Measurements from ENCODE around the gene CXXC4.

CXXC4 gene

GRCh38 chr4:104494822-104495559 is at the start of gene CXXC4:
TSS of gene CXXC4 (minus strand) at chr4:104494894. CDS start at chr4:104491802, 3,092 bp downstream.
- peak; percentile 66 for DNase-seq (ENCODE audit: low spot score)

GRCh38 chr4:104533156-104533555 is 38.5 kb upstream of the CXXC4 start:
- DNase-seq (ENCODE audit: low spot score), result no peak

DNA sequence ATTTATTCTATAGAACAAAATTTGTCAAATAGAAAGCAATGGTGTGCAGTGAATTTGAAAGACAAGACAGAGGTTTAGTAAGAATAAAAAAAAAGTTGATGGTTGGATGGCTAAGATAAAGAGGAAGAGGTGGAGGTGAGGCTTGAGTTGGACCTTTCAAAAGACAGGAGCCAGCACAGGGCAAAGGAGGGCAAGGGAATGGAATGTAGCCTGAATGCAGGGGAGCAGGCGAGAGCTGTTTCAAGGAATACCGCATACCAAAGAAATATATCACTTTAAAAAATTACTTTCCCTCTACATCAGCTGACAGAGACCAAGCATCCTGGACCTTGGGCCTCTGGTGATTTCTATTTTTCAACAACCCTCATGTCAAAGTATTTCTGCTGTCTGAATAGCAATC is 38.0 kb upstream of the CXXC4 start:
- no peak for DNase-seq (ENCODE audit: low spot score)

- DNase-seq (ENCODE audit: low spot score), result no peak
These were observed 36.7 kb upstream of the CXXC4 start for GRCh38 chr4:104531390-104531789.

- no peak for DNase-seq (ENCODE audit: low spot score)
These were observed 35.7 kb upstream of the CXXC4 start for GRCh38 chr4:104530426-104530825.

DNA sequence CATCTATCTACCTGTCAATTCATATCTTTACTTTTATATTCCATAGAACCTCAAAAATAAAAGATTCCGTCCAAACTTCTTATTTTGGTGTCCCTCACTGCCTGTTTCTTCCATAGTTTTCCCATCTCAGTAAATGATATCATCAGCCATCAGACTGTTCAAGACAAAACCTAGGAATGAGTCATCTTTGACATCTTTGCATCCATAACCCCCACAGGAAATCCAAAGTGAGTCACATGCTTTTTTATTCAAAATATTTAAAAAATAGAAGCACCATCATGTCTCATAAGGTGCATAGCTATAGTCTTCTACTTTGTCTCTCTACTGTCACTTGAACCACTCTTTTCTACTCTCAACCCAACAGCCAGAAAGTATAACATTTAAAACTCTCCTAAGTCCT is 29.9 kb upstream of the CXXC4 start:
- no peak for DNase-seq (ENCODE audit: low spot score)

DNA sequence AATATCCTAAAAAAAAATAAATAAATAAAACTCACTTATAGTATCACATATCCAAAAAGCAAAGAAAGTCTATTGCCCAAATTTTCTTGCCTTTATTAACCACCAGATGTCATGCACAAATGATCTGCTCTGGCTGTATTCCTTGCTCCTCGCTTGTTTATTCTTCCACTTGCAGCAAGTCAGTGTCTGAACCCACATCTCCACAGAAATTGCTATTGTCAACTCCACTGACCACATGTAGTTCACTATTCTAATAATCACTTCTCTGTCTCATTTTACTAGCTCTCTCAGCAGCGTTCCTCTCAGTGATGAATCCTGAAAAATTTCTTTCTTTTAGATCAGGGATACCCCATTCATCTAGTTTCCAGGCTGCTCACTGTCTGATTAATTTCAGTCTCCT is 29.3 kb upstream of the CXXC4 start:
- DNase-seq (ENCODE audit: low spot score), result no peak

DNA sequence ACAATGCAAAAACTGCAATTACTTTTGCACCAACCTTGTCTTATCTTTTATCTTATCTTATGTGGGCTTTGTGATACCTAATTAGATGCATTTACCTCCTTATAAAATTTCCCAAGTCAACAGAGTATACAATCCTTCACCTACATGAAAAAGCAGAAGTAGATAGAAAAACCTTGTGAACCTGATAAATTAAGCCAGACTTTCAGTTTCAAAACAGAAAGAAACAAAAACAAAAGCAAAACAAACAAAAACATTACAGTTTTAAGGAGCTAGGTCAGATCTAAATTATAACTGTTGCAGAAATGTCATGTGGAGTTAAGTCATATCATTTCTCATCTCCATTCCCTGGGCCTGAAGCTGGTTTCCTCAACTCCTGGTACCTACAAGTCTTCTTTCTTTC is 24.9 kb upstream of the CXXC4 start:
- no peak for DNase-seq (ENCODE audit: low spot score)

- no peak for DNase-seq (ENCODE audit: low spot score)
These were observed 22.2 kb upstream of the CXXC4 start for GRCh38 chr4:104516884-104517283.

- DNase-seq (ENCODE audit: low spot score), result no peak
These were observed 13.5 kb upstream of the CXXC4 start for GRCh38 chr4:104508224-104508623.

- no peak for DNase-seq (ENCODE audit: low spot score)
These were observed 12.4 kb upstream of the CXXC4 start for GRCh38 chr4:104507112-104507511.

DNA sequence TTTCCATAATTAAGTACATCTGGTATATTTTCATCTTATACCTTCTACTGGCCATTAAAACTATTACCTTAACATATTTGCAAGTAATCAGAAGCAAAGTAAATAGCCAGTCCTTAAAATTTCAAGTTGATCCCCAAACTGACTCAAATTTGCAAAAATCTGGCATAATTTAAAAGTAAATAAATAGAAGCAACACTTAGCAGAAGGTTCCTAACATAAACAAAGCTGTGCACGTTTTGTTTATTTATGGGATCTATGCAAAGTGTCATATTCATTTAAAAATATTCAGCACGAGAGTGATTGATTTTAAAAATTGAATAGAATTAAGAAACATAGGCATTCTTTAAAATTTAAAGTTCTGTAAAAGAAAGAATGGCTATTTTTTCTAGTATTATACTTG is 9.8 kb upstream of the CXXC4 start:
- DNase-seq (ENCODE audit: low spot score), result no peak

DNA sequence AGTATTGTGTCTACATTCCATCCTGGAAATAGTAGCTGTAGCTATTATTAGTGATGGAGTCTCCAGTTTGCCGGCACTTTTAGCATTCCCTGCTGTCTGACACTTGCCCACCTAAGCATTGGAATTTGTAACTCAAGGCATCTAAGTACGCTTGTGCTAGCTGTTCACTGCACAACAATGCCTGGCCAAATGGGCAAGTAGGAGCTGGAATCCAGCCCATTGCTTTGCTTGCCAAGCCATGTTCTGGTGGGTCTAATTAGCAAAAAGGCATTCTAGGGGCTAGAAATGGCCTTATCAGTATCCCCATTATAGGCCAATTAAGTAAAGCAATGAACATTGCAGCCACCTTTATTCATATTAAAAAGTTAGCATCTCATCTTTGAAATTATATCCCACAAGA is 7.8 kb upstream of the CXXC4 start:
- no peak for DNase-seq (ENCODE audit: low spot score)

GRCh38 chr4:104501290-104501689 is 6.6 kb upstream of the CXXC4 start:
- DNase-seq (ENCODE audit: low spot score), result no peak

DNA sequence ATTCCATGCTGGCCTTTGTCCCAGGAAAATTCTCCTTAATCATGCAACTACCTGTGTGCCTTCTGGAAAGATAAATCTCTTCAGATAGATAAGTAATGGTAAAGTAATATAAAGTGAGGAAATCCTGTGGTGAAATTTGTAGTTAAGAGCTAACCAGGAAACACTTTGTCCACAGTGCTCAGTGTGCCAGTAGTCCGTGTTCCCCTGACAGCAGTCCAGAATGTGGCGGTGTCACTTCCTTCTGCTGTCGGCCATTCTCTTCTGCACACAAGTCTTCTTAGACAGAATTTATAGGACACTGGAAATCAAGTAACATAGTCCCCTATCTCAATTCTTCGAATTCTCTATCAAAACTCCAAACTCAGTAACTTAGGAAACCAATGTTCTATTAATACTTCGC is 5.7 kb upstream of the CXXC4 start:
- DNase-seq (ENCODE audit: low spot score), result no peak

GRCh38 chr4:104494185-104494584 is 509 bp downstream of the CXXC4 start:
- no peak for DNase-seq (ENCODE audit: low spot score)

DNA sequence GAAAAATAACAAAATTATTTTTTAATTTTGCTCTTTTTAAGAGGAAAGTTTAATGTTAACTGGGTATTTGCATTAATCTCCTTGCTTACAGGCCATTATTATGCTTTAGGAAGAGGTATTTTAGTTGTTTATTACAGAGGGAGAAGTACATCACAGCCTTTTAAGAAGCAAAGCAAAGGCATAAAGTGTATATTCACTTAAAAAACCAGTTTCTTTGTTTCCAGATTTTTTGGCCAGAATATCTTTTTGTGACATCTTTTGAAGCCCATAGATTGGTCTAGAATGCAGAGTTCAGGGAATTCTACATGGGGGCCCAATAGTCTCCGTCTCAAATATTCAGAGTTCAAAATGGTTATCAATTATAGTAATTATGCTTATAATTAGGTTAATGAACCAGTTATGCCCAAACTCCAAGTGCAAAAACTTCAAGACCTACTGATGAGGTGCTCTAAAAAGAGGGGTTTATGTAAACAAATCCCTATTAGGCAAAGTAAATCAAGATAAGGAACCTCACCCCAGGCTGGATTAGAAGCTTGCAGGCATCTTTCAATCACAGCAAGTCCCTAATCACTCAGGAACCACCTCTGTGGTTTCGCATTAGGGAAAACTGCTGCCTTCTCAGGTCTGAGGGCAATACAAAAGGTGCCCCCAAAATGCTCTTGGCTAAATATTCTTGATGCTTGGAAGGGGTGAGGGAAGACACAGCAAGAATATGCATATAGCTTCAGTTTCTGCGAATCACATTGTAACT is 1.4 kb downstream of the CXXC4 start:
- DNase-seq (ENCODE audit: low spot score), result peak; percentile 1

DNA sequence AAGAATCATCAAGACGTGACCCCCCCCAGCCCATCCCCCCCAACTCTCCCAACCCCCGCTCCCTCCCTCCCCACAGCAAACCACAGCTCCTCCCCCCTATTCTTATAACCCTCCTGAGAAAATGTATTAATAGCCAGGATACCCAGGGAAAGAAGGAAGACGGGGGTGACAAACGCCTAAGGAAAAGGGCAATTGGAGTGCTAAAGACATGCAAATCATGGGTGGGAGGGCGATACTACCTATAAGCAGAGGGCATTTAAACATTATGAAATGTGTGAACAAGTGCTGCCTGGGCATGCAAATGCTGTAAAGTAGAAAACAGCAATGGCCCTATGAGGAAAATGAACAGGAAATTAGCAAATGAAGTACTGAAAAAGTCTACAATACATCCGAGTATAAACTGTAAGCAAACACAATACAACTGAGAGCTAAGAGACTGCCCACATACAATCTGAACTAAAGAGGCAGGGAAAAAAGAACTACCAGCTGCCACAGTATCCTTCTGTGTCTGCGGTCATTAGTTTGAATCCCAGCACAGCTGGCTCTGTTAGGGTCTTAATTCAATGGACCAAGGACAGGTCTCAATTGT is 2.4 kb downstream of the CXXC4 start:
- DNase-seq (ENCODE audit: low spot score), result peak; percentile 6

- DNase-seq (ENCODE audit: low spot score), result peak; percentile 44
These were observed 3.1 kb downstream of the CXXC4 start for GRCh38 chr4:104491481-104492182.

DNA sequence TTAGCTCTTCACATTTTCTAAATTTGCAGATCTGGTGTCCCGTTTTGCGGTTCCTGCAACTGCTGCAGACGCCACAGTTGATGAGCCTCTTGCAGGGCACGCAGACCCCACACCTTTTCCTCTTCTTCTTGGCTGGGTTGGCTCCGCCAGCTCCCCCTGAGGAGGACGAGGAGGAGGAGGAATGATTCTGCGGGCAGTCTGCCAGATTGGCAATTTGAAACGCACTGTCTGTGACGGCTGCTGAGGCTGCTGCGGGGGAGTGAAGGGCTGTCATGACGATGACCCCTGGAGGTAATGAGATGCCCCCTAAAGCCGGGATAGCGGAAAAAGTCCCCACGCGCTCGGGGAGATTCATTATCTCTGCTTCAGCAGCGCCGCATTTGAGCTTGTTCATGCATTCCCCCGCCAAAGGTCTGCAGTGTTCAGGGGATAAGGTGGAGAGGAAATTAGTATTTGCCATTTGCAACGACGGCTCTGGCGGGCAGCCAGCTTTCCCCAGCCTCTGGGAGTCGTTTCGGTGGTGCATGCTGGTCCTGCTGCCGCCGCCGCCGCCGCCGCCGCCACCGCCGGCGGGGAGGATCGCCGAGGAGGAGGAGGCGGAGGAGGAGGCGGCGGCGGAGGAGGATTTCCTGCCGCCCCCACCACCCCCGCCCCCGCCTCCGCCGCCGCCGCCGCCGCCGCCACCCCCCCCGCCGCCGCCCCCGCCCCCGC is 3.8 kb downstream of the CXXC4 start:
- DNase-seq (ENCODE audit: low spot score), result peak; percentile 62

DNA sequence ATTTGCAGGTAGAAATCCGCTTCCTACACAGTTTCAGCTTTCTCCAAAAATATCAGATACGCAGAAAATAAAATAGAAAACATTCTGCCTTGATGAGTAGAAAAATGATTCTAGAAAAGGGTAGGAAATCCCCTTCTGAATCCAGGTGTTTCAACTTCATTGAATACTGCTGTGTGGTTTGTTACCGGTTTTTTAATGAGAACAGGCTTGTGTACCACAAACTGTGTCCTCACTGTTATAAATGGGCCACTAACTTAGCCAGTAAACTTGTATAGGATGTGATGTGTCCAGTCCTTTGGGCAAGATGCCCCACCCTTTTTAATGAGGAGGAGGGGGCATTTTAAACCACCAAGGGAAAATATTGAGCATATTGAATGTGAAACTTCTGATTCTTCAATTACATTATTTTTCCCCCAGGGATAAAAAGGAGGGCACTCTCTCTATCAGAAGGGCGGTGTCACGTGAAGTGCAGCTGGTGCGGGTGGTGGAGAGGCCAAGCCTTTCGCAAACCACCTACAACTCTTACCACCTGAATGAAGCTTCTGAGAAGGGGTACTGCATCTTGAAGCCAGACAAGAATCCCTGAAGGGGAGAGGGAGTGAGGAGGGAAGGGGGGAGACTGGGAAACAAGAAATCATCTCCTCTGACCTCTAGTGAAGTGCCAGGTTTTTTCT is 4.5 kb downstream of the CXXC4 start:
- DNase-seq (ENCODE audit: low spot score), result no peak

GRCh38 chr4:104489731-104490095 is 5.0 kb downstream of the CXXC4 start:
- DNase-seq (ENCODE audit: low spot score), result no peak
